NT2/D1 (cell line): ENCODE data around the gene RBM48.
A peak's percentile ranks its signal among the peaks of the same experiment; 100 is the strongest.
"Not testable (repeated sequence)": the region's sequence is repeated elsewhere in the genome, so short reads cannot be mapped to it uniquely, and the experiment has no call there.

Experiments used
- DNase-seq: peaks from one replicate; pipeline ENCODE4 v3.0.0-alpha.2; 2011; ENCODE audit warnings: low read depth, low spot score
- H3K27me3 ChIP-seq: 2 replicates; pipeline ENCODE4 v1.6.0; 2011; ENCODE audit warnings: mild to moderate bottlenecking; ENCODE audit not compliant: insufficient read length, insufficient read depth
- H3K36me3 ChIP-seq: 2 replicates; pipeline ENCODE4 v1.6.1; 2011; ENCODE audit warnings: mild to moderate bottlenecking, low read length, mixed read lengths; ENCODE audit not compliant: insufficient read depth, insufficient read length
- H3K4me1 ChIP-seq: 2 replicates; pipeline ENCODE4 v1.5.1; 2011; ENCODE audit not compliant: insufficient read depth, insufficient read length
- H3K4me3 ChIP-seq: 2 replicates; pipeline ENCODE4 v1.5.1; 2011; ENCODE audit warnings: low read depth; ENCODE audit not compliant: insufficient read length
- H3K9ac ChIP-seq: 2 replicates; pipeline ENCODE4 v1.6.0; 2011; ENCODE audit warnings: low read depth; ENCODE audit not compliant: insufficient read length
- H3K9me3 ChIP-seq: 2 replicates; pipeline ENCODE4 v1.5.1; 2011; ENCODE audit warnings: mild to moderate bottlenecking, low read length; ENCODE audit not compliant: insufficient read depth
- SUZ12 ChIP-seq: IDR thresholded peaks from 2 replicates; pipeline ENCODE4 v1.6.1; 2011; ENCODE audit not compliant: insufficient read length, insufficient read depth; ENCODE audit errors: extremely low read depth
- YY1 ChIP-seq: IDR thresholded peaks from 2 replicates; pipeline ENCODE4 v1.6.1; 2011; ENCODE audit not compliant: insufficient read length, insufficient read depth
- ZNF274 ChIP-seq: IDR thresholded peaks from 2 replicates; pipeline ENCODE4 v1.6.1; 2011; ENCODE audit warnings: mild to moderate bottlenecking, low read depth, low read length

Gene RBM48

DNA sequence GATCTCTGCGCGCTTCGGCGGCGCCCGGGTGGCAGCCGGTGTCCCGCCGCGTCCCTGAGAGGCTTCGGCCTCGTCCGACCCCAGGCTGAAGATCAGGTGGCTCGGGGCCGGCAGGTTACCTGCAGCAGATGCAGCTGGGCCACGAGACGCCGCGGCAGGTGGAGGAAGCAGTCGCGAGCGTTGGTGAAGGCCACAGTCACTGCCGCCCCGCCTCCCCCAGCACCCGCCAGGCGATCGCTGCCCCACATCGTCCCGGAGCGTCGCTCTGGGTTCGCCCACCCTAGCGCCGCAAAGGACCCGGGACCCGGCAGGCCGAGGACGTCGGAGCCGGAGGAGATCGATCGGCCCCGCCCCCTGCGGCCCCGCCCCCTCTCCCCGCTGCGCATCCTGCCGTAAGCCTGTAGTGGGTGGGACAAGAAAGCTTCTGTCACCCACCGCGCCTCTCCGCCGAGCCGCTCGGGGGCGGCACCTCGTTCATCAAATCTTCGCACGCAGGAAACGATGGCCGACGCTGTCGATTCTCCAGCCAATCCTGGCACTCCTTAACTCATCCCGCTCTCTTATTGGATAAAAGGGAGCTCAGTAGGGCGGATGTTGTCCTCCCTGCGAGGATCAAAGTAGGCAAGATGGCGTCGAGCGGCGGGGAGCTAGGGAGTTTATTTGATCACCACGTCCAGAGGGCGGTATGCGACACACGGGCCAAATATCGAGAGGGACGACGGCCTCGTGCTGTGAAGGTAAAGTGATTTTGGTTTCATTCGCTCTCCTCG, at the start of gene RBM48, which contains the start of gene PEX1:
TSS of gene RBM48 (plus strand) at position 608 of the 770 bp plus-strand sequence. CDS start at position 627, 19 bp downstream.
TSS of gene PEX1 (minus strand) at position 333 of the 770 bp plus-strand sequence. CDS start at position 248, 85 bp downstream.
- DNase-seq, result peak; percentile 99
- H3K9me3 ChIP-seq, result no peaks in the 10 kb centered on the region

DNA sequence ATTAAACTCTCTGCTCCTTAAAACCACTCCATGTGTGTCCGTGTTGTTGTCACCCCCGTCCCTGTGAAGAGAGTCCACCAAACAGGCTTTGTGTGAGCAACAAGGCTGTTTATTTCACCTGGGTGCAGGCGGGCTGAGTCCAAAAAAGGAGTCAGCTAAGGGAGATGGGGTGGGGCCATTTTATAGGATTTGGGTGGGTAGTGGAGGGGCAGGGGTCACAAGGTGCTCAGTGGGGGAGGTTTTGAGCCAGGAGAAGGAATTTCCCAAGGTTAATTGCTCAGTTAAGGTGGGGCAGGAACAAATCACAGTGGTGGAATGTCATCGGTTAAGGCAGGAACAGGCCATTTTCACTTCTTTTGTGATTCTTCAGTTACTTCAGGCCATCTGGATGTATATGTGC, 49.4 kb upstream of the RBM48 start:
- not testable (repeated sequence) for H3K27me3 ChIP-seq, H3K36me3 ChIP-seq, H3K9ac ChIP-seq, DNase-seq, H3K4me3 ChIP-seq, H3K9me3 ChIP-seq, H3K4me1 ChIP-seq

More for the DNA sequence above, at the start of gene RBM48, which contains the start of gene PEX1:
- H3K4me1 ChIP-seq, result no peaks in the 10 kb centered on the region
- H3K9ac ChIP-seq, result peak within 1 kb of the TSS; percentile 89
- peak within 1 kb of the TSS; percentile 88 for H3K4me3 ChIP-seq
- H3K36me3 ChIP-seq, result peaks cover 25% of the 10 kb centered on the region
- no peak for TF ChIP-seq SUZ12
- peak; percentile 92 for TF ChIP-seq YY1
- no peaks in the 10 kb centered on the region for H3K27me3 ChIP-seq

GRCh38 chr7:92483624-92484023, 45.0 kb upstream of the RBM48 start:
- peaks cover 20% of the 10 kb centered on the region for H3K36me3 ChIP-seq
- not testable (repeated sequence) for H3K9ac ChIP-seq, H3K27me3 ChIP-seq, H3K4me3 ChIP-seq, H3K9me3 ChIP-seq, DNase-seq, H3K4me1 ChIP-seq

- H3K27me3 ChIP-seq, DNase-seq, H3K9me3 ChIP-seq, H3K4me1 ChIP-seq, H3K9ac ChIP-seq, H3K4me3 ChIP-seq: not testable (repeated sequence)
- peaks cover 20% of the 10 kb centered on the region for H3K36me3 ChIP-seq
These were observed 44.4 kb upstream of the RBM48 start for GRCh38 chr7:92484226-92484625.

- TF ChIP-seq ZNF274, result no peak
- TF ChIP-seq YY1, result no peak
- no peak for TF ChIP-seq SUZ12
- no peak overlapping the region for H3K4me3 ChIP-seq
- H3K36me3 ChIP-seq, result peaks cover 23% of the 10 kb centered on the region
- H3K4me1 ChIP-seq, result no peaks in the 10 kb centered on the region
- DNase-seq, result no peak
- H3K9me3 ChIP-seq, result no peaks in the 10 kb centered on the region
- no peak overlapping the region for H3K9ac ChIP-seq
- no peaks in the 10 kb centered on the region for H3K27me3 ChIP-seq
These were observed 43.2 kb upstream of the RBM48 start for GRCh38 chr7:92485267-92485892.

- DNase-seq, result no peak
- H3K36me3 ChIP-seq, result peaks cover 27% of the 10 kb centered on the region
- TF ChIP-seq YY1 (no peak), ZNF274 (no peak), SUZ12 (no peak)
These were observed 42.6 kb upstream of the RBM48 start for GRCh38 chr7:92485974-92486373.

GRCh38 chr7:92487804-92488203, 40.8 kb upstream of the RBM48 start:
- Histone ChIP-seq H3K4me3 (no peak overlapping the region), H3K9ac (no peak overlapping the region), H3K36me3 (peaks cover 35% of the 10 kb centered on the region), H3K4me1 (no peaks in the 10 kb centered on the region), H3K27me3 (no peaks in the 10 kb centered on the region), H3K9me3 (no peaks in the 10 kb centered on the region)
- no peak for DNase-seq
- TF ChIP-seq SUZ12, result no peak
- TF ChIP-seq ZNF274, result no peak
- TF ChIP-seq YY1, result no peak

More at GRCh38 chr7:92485974-92486373, 42.6 kb upstream of the RBM48 start:
- no peaks in the 10 kb centered on the region for H3K27me3 ChIP-seq
- no peak overlapping the region for H3K4me3 ChIP-seq
- no peak overlapping the region for H3K9ac ChIP-seq
- no peaks in the 10 kb centered on the region for H3K4me1 ChIP-seq
- H3K9me3 ChIP-seq, result no peaks in the 10 kb centered on the region
